Heart left ventricle (tissue), 13 donors: ENCODE results near the gene SH3RF2.

Source experiments
- CTCF ChIP-seq, 12 donors: fragments of 200-600 bp; sonication (generic) in 4 of 12; IDR thresholded peaks; one replicate each; pipeline versions ENCODE4 v1.5.0 to v1.8.0; 2018 to 2022; ENCODE audit warnings: antibody characterized with exemption in 12 of 12, mild to moderate bottlenecking in 5 of 12
- POLR2A ChIP-seq, 2 donors: fragments of 450-650 bp; IDR thresholded peaks; one replicate each; pipeline ENCODE4 v1.6.1; 2017; ENCODE audit warnings: antibody characterized with exemption in 2 of 2, mild to moderate bottlenecking in 2 of 2, moderate library complexity in 2 of 2
- donor health status: ischemic (EF 13 %, LVEDD 7.1; RV severe dilation, severe dysfunction).
- donor health status: DM: no; HTN: yes; CAD: no.
- donor health status: DM: no; HTN: no; CAD: no.
- donor health status: ischemic (EF 25% LVEDD 6.9; RV normal size, moderate dysfunction).
- donor health status: ischemic (EF 25% LVEDD 5.7; RV mildly dilated, moderate dysfunction).
- donor health status: ischemic (EF 35%, LVEDD 5.7; RV mildly dilated, moderate dysfunction).
- donor health status: nonischemic (EF 11% LVEDD 7.7; RV severe dilation, severe dysfunction).
- donor health status: DM: yes; HTN: yes; CAD: no.
- donor health status: PGD.
- donor health status: ischemic (EF 29% LVEDD 5.4; RV normal size, mild dysfunction).
- donor health status: nonischemic (EF 23%, LVEDD 6.1; RV moderate dilation, normal function).

GRCh38 chr5:146025114-146025680 lies 88.8 kb downstream of the SH3RF2 start:
- TF ChIP-seq CTCF (IDR thresholded peaks at IDR 0.05) = no peak
- no peak for TF ChIP-seq POLR2A (IDR thresholded peaks at IDR 0.05)
